GM12878 (cell line): ENCODE results near the gene AQP2. TPM values are rescaled to one million over a fixed set of nuclear protein-coding genes. Genes with fewer than 3 reads are reported as not detected.

Experiments
- ATAC-seq: fragments of 200-7000 bp; cut with Tn5 transposase; 3 replicates; pipeline ENCODE4 v1.9.1; 2020; ENCODE audit warnings: mild to moderate bottlenecking, moderate library complexity
- BruUV-seq: library from RNA; stranded (reverse); fragments of 400-500 nt; replicated peaks from 2 replicates; lab custom pipeline; 2021; lab: Mats Ljungman, UMichigan
- CTCF ChIA-PET: fragments of 300-600 bp; sonication (Branson Sonifier 250); formaldehyde crosslinking; extraction: SDS; loops from one replicate; lab custom pipeline; 2021; ENCODE audit warnings: inconsistent platforms; lab: Yijun Ruan, JAX
- POLR2A ChIA-PET: fragments of 350-600 bp; formaldehyde crosslinking; extraction: SDS; loops from one replicate; lab custom pipeline; 2021; ENCODE audit warnings: inconsistent platforms; lab: Charles Lee
- RAD21 ChIA-PET: fragments of 300-600 bp; sonication (Branson Sonifier 250); formaldehyde crosslinking; loops from one replicate; lab custom pipeline; 2023; ENCODE audit warnings: antibody characterized with exemption; ENCODE audit not compliant: unreplicated experiment; lab: Charles Lee
- SMC1A ChIA-PET: fragments of 300-600 bp; sonication (Branson Sonifier 250); formaldehyde crosslinking; loops from one replicate; lab custom pipeline; 2023; ENCODE audit not compliant: unreplicated experiment, uncharacterized antibody; lab: Charles Lee
- DNase-seq: peaks from one replicate; pipeline ENCODE4 v3.0.0-alpha.2; 2011; ENCODE audit warnings: low read depth, low spot score
- FAIRE-seq: peaks from 3 replicates; lab custom pipeline; 2011; peaks lifted over from hg19 to GRCh38; lab: Jason Lieb, UNC
- H2AFZ ChIP-seq: 2 replicates; pipeline ENCODE4 v1.6.0; 2011; ENCODE audit warnings: low read depth, low read length, control low read depth; ENCODE audit not compliant: control insufficient read depth
- H3K27ac ChIP-seq: 2 replicates; pipeline ENCODE4 v1.5.1; 2011; ENCODE audit warnings: control low read depth; ENCODE audit not compliant: control insufficient read depth, insufficient read depth
- H3K27me3 ChIP-seq, 2 experiments: replicated peaks in 1 of 2; 2 replicates each; pipeline versions ENCODE4 v1.6.0 to v1.6.1; 2011; ENCODE audit warnings: low read length in 1 of 2; ENCODE audit not compliant: control insufficient read depth in 2 of 2, insufficient read depth in 2 of 2
- H3K36me3 ChIP-seq, 2 experiments: 2 replicates each; pipeline ENCODE4 v1.5.1; 2011; ENCODE audit warnings: low read length in 1 of 2; ENCODE audit not compliant: control insufficient read depth in 2 of 2, insufficient read depth in 2 of 2
- H3K4me1 ChIP-seq: 2 replicates; pipeline ENCODE4 v1.6.1; 2011; ENCODE audit warnings: mild to moderate bottlenecking, low read length, moderate library complexity, mixed read lengths; ENCODE audit not compliant: control insufficient read depth, insufficient read depth
- H3K4me2 ChIP-seq: 2 replicates; pipeline ENCODE4 v1.6.0; 2011; ENCODE audit warnings: control low read depth; ENCODE audit not compliant: control insufficient read depth, insufficient read depth
- H3K4me3 ChIP-seq: fragments of 200-600 bp; sonication (generic); 2 replicates; pipeline ENCODE4 v1.5.1; 2016
- H3K79me2 ChIP-seq: 2 replicates; pipeline ENCODE4 v1.6.0; 2011; ENCODE audit warnings: low read length; ENCODE audit not compliant: control insufficient read depth, insufficient read depth
- H3K9ac ChIP-seq: 2 replicates; pipeline ENCODE4 v1.8.0; 2011; ENCODE audit warnings: low read length, control low read depth, mixed read lengths; ENCODE audit not compliant: control insufficient read depth, insufficient read depth
- H3K9me3 ChIP-seq: replicated peaks from 3 replicates; pipeline ENCODE4 v1.5.1; 2011; ENCODE audit warnings: mild to moderate bottlenecking, low read length; ENCODE audit not compliant: control insufficient read depth, insufficient read depth
- H4K20me1 ChIP-seq: 2 replicates; pipeline ENCODE4 v1.6.0; 2011; ENCODE audit not compliant: control insufficient read depth, insufficient read depth
- MEF2A ChIP-seq: IDR thresholded peaks from 2 replicates; pipeline ENCODE4 v1.6.1; 2011; ENCODE audit warnings: low read depth, mild to moderate bottlenecking, low read length, moderate library complexity; ENCODE audit not compliant: insufficient read depth
- MYB ChIP-seq: fragments of 150-350 bp; IDR thresholded peaks from 2 replicates; pipeline ENCODE4 v1.6.1; 2014; ENCODE audit warnings: mild to moderate bottlenecking, low read depth, low read length, borderline replicate concordance
- POLR2AphosphoS2 ChIP-seq: IDR thresholded peaks from 2 replicates; pipeline ENCODE4 v1.6.1; 2011; ENCODE audit warnings: low read depth, mild to moderate bottlenecking, low read length, improper control_type of control experiment, moderate library complexity
- RB1 ChIP-seq: fragments of 450-650 bp; formaldehyde crosslinking; IDR thresholded peaks from 2 replicates; pipeline ENCODE4 v1.6.1; 2017; ENCODE audit warnings: mild to moderate bottlenecking, borderline replicate concordance
- STAT1 ChIP-seq: fragments of 450-650 bp; conservative IDR thresholded peaks from 2 replicates; pipeline ENCODE4 v1.6.1; 2014; ENCODE audit warnings: antibody characterized with exemption, mild to moderate bottlenecking
- ZBTB40 ChIP-seq: fragments of 450-650 bp; IDR thresholded peaks from 2 replicates; pipeline ENCODE4 v1.6.1; 2016; ENCODE audit warnings: mild to moderate bottlenecking, moderate library complexity, borderline replicate concordance
- ZNF622 ChIP-seq: fragments of 450-650 bp; IDR thresholded peaks from 2 replicates; pipeline ENCODE4 v1.6.1; 2017; ENCODE audit warnings: mild to moderate bottlenecking, inconsistent platforms
- ZNF687 ChIP-seq: fragments of 450-650 bp; IDR thresholded peaks from 2 replicates; pipeline ENCODE4 v1.6.1; 2017; ENCODE audit warnings: mild to moderate bottlenecking, moderate library complexity
- WGBS: methylation state at CpG from one replicate; pipeline ENCODE4 v1.1.6; 2016; ENCODE audit warnings: low lambda C conversion rate; ENCODE audit not compliant: insufficient replicate concordance, insufficient coverage; ENCODE audit errors: missing lambda C conversion rate; 5-methylcytosine and 5-hydroxymethylcytosine counted together
- in situ Hi-C: fragments of 300-500 bp; cut with MboI; formaldehyde crosslinking; loops from 9 replicates; pipeline ENCODE4 v1.14.3; 2018; ENCODE audit warnings: mixed read lengths
- intact Hi-C: fragments of 100-400 bp; cut with micrococcal nuclease; formaldehyde crosslinking; loops from one replicate; pipeline ENCODE4 v1.14.2; 2022; ENCODE audit not compliant: unreplicated experiment
- polyA plus RNA-seq, 11 experiments: library from polyadenylated mRNA; depleted of rRNA in 4 of 11; unstranded in 6 of 11; stranded (reverse) in 5 of 11; fragments of >200 nt; fragmentation: Nextera tagmentation in 4 of 11; fragmentation: Illumina TruSeq in 1 of 11; extraction: Ambion mirVana in 4 of 11; extraction: Trizol in 1 of 11; gene quantifications; 1 replicate in 1 of 11; 2 replicates in 10 of 11; pipeline versions ENCODE4 v1.2.1 to v1.2.3, GENCODE V29; 2011 to 2016; ENCODE audit warnings: inconsistent platforms in 2 of 11, missing spikeins in 2 of 11, low read depth in 1 of 11
- total RNA-seq, 4 experiments: library from RNA; depleted of rRNA in 3 of 4; stranded (reverse); fragments of >200 nt in 3 of 4; fragmentation: Illumina TruSeq in 1 of 4; extraction: Trizol in 1 of 4; gene quantifications; 2 replicates each; pipeline versions ENCODE4 v1.2.1 to v1.2.3, GENCODE V29; 2013 to 2021
- TF ChIP-seq, protein P1 (sequence below): IDR thresholded peaks from 2 replicates; pipeline ENCODE4 v1.6.1; 2012; ENCODE audit warnings: low read depth, low read length, improper control_type of control experiment
- TF ChIP-seq, protein P2 (sequence below): IDR thresholded peaks from 2 replicates; pipeline ENCODE4 v1.6.1; 2012; ENCODE audit warnings: low read length, inconsistent platforms

The AQP2 gene
- total and polyA plus RNA-seq, 10 of the 15 experiments (the other 5 are each of a cell fraction or from before 2014, with no cell fraction given) = not detected

- TF ChIP-seq, protein P1, sequence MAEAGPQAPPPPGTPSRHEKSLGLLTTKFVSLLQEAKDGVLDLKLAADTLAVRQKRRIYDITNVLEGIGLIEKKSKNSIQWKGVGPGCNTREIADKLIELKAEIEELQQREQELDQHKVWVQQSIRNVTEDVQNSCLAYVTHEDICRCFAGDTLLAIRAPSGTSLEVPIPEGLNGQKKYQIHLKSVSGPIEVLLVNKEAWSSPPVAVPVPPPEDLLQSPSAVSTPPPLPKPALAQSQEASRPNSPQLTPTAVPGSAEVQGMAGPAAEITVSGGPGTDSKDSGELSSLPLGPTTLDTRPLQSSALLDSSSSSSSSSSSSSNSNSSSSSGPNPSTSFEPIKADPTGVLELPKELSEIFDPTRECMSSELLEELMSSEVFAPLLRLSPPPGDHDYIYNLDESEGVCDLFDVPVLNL = no peak
- TF ChIP-seq, protein P2, sequence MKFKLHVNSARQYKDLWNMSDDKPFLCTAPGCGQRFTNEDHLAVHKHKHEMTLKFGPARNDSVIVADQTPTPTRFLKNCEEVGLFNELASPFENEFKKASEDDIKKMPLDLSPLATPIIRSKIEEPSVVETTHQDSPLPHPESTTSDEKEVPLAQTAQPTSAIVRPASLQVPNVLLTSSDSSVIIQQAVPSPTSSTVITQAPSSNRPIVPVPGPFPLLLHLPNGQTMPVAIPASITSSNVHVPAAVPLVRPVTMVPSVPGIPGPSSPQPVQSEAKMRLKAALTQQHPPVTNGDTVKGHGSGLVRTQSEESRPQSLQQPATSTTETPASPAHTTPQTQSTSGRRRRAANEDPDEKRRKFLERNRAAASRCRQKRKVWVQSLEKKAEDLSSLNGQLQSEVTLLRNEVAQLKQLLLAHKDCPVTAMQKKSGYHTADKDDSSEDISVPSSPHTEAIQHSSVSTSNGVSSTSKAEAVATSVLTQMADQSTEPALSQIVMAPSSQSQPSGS = no peak
- TF ChIP-seq STAT1 (no peak), MEF2A (no peak), MYB (no peak)
Observed at GRCh38 chr12:49948866-49949845, 1.4 kb upstream of the AQP2 start (continued).

DNA sequence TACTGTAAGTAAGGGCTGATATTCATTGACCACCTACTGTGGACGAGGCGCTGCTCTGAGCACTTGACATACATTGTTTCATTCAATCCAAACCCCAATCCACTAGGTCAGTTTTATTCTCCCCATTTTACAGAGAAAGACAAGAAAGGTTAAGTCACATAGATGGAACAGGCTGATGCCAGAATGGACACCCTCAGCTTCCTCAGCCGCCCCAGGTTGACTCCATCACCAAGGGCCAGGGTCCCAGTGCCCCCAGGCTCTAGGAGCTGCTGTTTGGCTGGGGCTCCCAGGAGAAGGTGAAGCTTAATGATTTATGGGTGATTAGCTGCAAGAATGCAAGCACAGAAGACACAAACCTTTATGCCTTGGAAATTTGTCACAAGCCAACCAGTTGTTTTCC is 671 bp upstream of the AQP2 start:
- RAD21 ChIA-PET = no interaction called here
- Histone ChIP-seq H3K27me3 (peaks cover 6 to 7% of the 10 kb centered on the region in 2 experiments; a peak in 3 of 4 replicates), H3K4me2 (no peak overlapping the region), H4K20me1 (no peaks in the 10 kb centered on the region), H3K79me2 (no peaks in the 10 kb centered on the region), H3K27ac (no peak overlapping the region), H3K36me3 (no peaks in the 10 kb centered on the region), H2AFZ (no peak overlapping the region), H3K4me3 (no peak overlapping the region), H3K4me1 (no peaks in the 10 kb centered on the region), H3K9me3 (no peaks in the 10 kb centered on the region), H3K9ac (no peak overlapping the region)
- FAIRE-seq (no peak), ATAC-seq (no peak), DNase-seq (no peak)
- CTCF ChIA-PET = interaction anchor here (2.1 kb wide), 1 partner anchor 17 kb away, joined by 13 read pairs; no protein-coding TSS in a partner anchor
- no TSS peak for BruUV-seq
- POLR2A ChIA-PET = no interaction called here
- SMC1A ChIA-PET = no interaction called here
- 14% methylated on average over 3 of the region's 3 CpGs for WGBS
- intact Hi-C loops = no loop called here
- in situ Hi-C loops = no loop called here
- TF ChIP-seq POLR2AphosphoS2 (no peak), ZBTB40 (no peak), ZNF622 (no peak), RB1 (no peak), ZNF687 (no peak)
